Loucy (cell line): ENCODE data around the gene TMED8.

Source experiments
- H2AFZ ChIP-seq: fragments of 200-600 bp; sonication (generic); 2 replicates; pipeline ENCODE4 v1.6.0; 2016; ENCODE audit warnings: antibody characterized with exemption, mild to moderate bottlenecking, low read length, moderate library complexity
- H3F3A ChIP-seq: fragments of 200-600 bp; 2 replicates; pipeline ENCODE4 v1.6.0; 2016; ENCODE audit warnings: antibody characterized with exemption, low read depth, mild to moderate bottlenecking
- H3K27me3 ChIP-seq: fragments of 200-600 bp; sonication (generic); 2 replicates; pipeline ENCODE4 v1.6.1; 2014; ENCODE audit warnings: low read length, mild to moderate bottlenecking; ENCODE audit not compliant: insufficient read depth, poor library complexity, severe bottlenecking
- H3K36me3 ChIP-seq: fragments of 200-600 bp; sonication (generic); 2 replicates; pipeline ENCODE4 v1.6.1; 2016; ENCODE audit warnings: low read length; ENCODE audit not compliant: insufficient read depth
- H3K4me1 ChIP-seq: fragments of 200-600 bp; sonication (generic); 2 replicates; pipeline ENCODE4 v1.5.1; 2014; ENCODE audit warnings: low read length, mild to moderate bottlenecking; ENCODE audit not compliant: insufficient read depth, poor library complexity, severe bottlenecking
- H3K4me2 ChIP-seq: fragments of 200-600 bp; sonication (generic); 2 replicates; pipeline ENCODE4 v1.6.0; 2014; ENCODE audit warnings: antibody characterized with exemption, low read length, low read depth, mild to moderate bottlenecking; ENCODE audit not compliant: poor library complexity, severe bottlenecking
- H3K4me3 ChIP-seq: fragments of 200-600 bp; sonication (generic); 2 replicates; pipeline ENCODE4 v1.5.1; 2014; ENCODE audit warnings: low read length, mild to moderate bottlenecking, mixed read lengths; ENCODE audit not compliant: poor library complexity, severe bottlenecking
- H3K79me2 ChIP-seq: fragments of 200-600 bp; sonication (generic); 2 replicates; pipeline ENCODE4 v1.6.1; 2014; ENCODE audit warnings: low read length; ENCODE audit not compliant: insufficient read depth
- H3K9ac ChIP-seq: fragments of 200-600 bp; sonication (generic); 2 replicates; pipeline ENCODE4 v1.6.0; 2014; ENCODE audit warnings: mild to moderate bottlenecking, low read depth, low read length, moderate library complexity; ENCODE audit not compliant: poor library complexity, severe bottlenecking
- H3K9me2 ChIP-seq: fragments of 200-600 bp; sonication (generic); replicated peaks from 2 replicates; pipeline ENCODE4 v1.6.1; 2016; ENCODE audit warnings: low read depth, low read length, mixed read lengths
- H3K9me3 ChIP-seq: fragments of 200-600 bp; sonication (generic); 2 replicates; pipeline ENCODE4 v1.6.1; 2014; ENCODE audit warnings: mild to moderate bottlenecking, antibody characterized with exemption, low read length, low read depth; ENCODE audit not compliant: insufficient read depth
- H4K20me1 ChIP-seq: fragments of 200-600 bp; sonication (generic); 2 replicates; pipeline ENCODE4 v1.6.0; 2014; ENCODE audit warnings: antibody characterized with exemption, low read length, mild to moderate bottlenecking; ENCODE audit not compliant: insufficient read depth, poor library complexity, severe bottlenecking
- CTCF ChIP-seq: fragments of 200-600 bp; sonication (generic); conservative IDR thresholded peaks from 2 replicates; pipeline ENCODE4 v1.5.1; 2014; ENCODE audit warnings: mild to moderate bottlenecking, antibody characterized with exemption, low read length
- EZH2phosphoT487 ChIP-seq: fragments of 200-600 bp; IDR thresholded peaks from 2 replicates; pipeline ENCODE4 v1.6.1; 2018; ENCODE audit warnings: antibody characterized with exemption, mild to moderate bottlenecking, moderate library complexity, borderline replicate concordance

TMED8 gene

GRCh38 chr14:77406086-77406485 lies 29.2 kb upstream of the TMED8 start:
- Histone ChIP-seq H3K36me3 (no peaks in the 10 kb centered on the region), H3K4me1 (peaks cover 23% of the 10 kb centered on the region), H3K4me3 (no peak overlapping the region), H3K9me2 (no peaks in the 10 kb centered on the region), H2AFZ (no peak overlapping the region), H3K27me3 (no peaks in the 10 kb centered on the region), H3K9ac (no peak overlapping the region), H3K4me2 (peak overlapping the region; percentile 66), H3K9me3 (no peaks in the 10 kb centered on the region), H3K79me2 (no peaks in the 10 kb centered on the region), H4K20me1 (no peaks in the 10 kb centered on the region), H3F3A (no peaks in the 10 kb centered on the region)
- TF ChIP-seq EZH2phosphoT487 (no peak), CTCF (no peak)

GRCh38 chr14:77403768-77404167 lies 26.9 kb upstream of the TMED8 start:
- Histone ChIP-seq H2AFZ (no peak overlapping the region), H3K9me3 (no peaks in the 10 kb centered on the region), H3F3A (no peaks in the 10 kb centered on the region), H3K36me3 (no peaks in the 10 kb centered on the region), H3K9me2 (no peaks in the 10 kb centered on the region), H3K4me2 (no peak overlapping the region), H3K27me3 (no peaks in the 10 kb centered on the region), H3K4me3 (no peak overlapping the region), H3K4me1 (peaks cover 23% of the 10 kb centered on the region), H3K79me2 (no peaks in the 10 kb centered on the region), H3K9ac (no peak overlapping the region), H4K20me1 (no peaks in the 10 kb centered on the region)
- TF ChIP-seq CTCF (no peak), EZH2phosphoT487 (no peak)

- H3K9ac ChIP-seq = no peak overlapping the region
- no peaks in the 10 kb centered on the region for H3K27me3 ChIP-seq
- no peaks in the 10 kb centered on the region for H4K20me1 ChIP-seq
- H3K4me2 ChIP-seq = no peak overlapping the region
- H3F3A ChIP-seq = no peaks in the 10 kb centered on the region
- H3K79me2 ChIP-seq = no peaks in the 10 kb centered on the region
- TF ChIP-seq CTCF = no peak
- TF ChIP-seq EZH2phosphoT487 = no peak
- H3K4me3 ChIP-seq = no peak overlapping the region
- no peak overlapping the region for H2AFZ ChIP-seq
- H3K4me1 ChIP-seq = no peaks in the 10 kb centered on the region
- H3K9me2 ChIP-seq = no peaks in the 10 kb centered on the region
- H3K9me3 ChIP-seq = no peaks in the 10 kb centered on the region; the same call in 1 of the 2 replicates
- no peaks in the 10 kb centered on the region for H3K36me3 ChIP-seq
These were observed 23.3 kb upstream of the TMED8 start for GRCh38 chr14:77400216-77400615.
